H9 (cell line): ENCODE measurements around the gene CORO1C. TPM values are rescaled to one million over a fixed set of nuclear protein-coding genes. Genes with fewer than 3 reads are reported as not detected.

Experiments used
- DNase-seq: peaks from one replicate; pipeline ENCODE4 v3.0.0-alpha.2; 2017
- H2AFZ ChIP-seq: one replicate; pipeline ENCODE4 v1.6.1; 2013; ENCODE audit warnings: mild to moderate bottlenecking, low read length, control low read depth, moderate library complexity
- H2AK5ac ChIP-seq: 2 replicates; pipeline ENCODE4 v1.6.1; 2013; ENCODE audit warnings: low read length, control low read depth, mixed read lengths; ENCODE audit not compliant: insufficient read length
- H2BK120ac ChIP-seq: one replicate; pipeline ENCODE4 v1.6.1; 2013; ENCODE audit warnings: low read depth, mild to moderate bottlenecking, low read length, control low read depth, inconsistent platforms; ENCODE audit not compliant: poor library complexity, severe bottlenecking
- H2BK12ac ChIP-seq: 2 replicates; pipeline ENCODE4 v1.6.1; 2013; ENCODE audit warnings: low read length, control low read depth, mixed read lengths, low read depth; ENCODE audit not compliant: insufficient read length
- H2BK15ac ChIP-seq: 2 replicates; pipeline ENCODE4 v1.6.1; 2013; ENCODE audit warnings: low read depth, low read length, control low read depth
- H2BK20ac ChIP-seq: one replicate; pipeline ENCODE4 v1.6.1; 2013; ENCODE audit warnings: low read depth, mild to moderate bottlenecking, low read length, control low read depth, inconsistent platforms; ENCODE audit not compliant: poor library complexity, severe bottlenecking
- H2BK5ac ChIP-seq: 2 replicates; pipeline ENCODE4 v1.6.1; 2013; ENCODE audit warnings: low read length, control low read depth, mixed read lengths; ENCODE audit not compliant: insufficient read length
- H3K14ac ChIP-seq: 2 replicates; pipeline ENCODE4 v1.6.1; 2013; ENCODE audit warnings: low read length, control low read depth; ENCODE audit not compliant: insufficient read depth
- H3K18ac ChIP-seq: 2 replicates; pipeline ENCODE4 v1.6.1; 2013; ENCODE audit warnings: low read depth, mild to moderate bottlenecking, mixed read lengths, low read length, control low read depth; ENCODE audit not compliant: insufficient read length
- H3K23ac ChIP-seq: 2 replicates; pipeline ENCODE4 v1.6.1; 2013; ENCODE audit warnings: low read length, control low read depth, mixed read lengths, low read depth; ENCODE audit not compliant: insufficient read length
- H3K23me2 ChIP-seq: 2 replicates; pipeline ENCODE4 v1.6.1; 2013; ENCODE audit warnings: low read depth, mild to moderate bottlenecking, mixed read lengths, low read length, control low read depth; ENCODE audit not compliant: insufficient read length, poor library complexity, severe bottlenecking
- H3K27ac ChIP-seq: 2 replicates; pipeline ENCODE4 v1.5.1; 2013; ENCODE audit warnings: low read length, control low read depth, mixed read lengths, low read depth; ENCODE audit not compliant: insufficient read length
- H3K27me3 ChIP-seq: 2 replicates; pipeline ENCODE4 v1.6.1; 2013; ENCODE audit warnings: low read length, control low read depth, inconsistent platforms; ENCODE audit not compliant: insufficient read depth
- H3K4ac ChIP-seq: 2 replicates; pipeline ENCODE4 v1.6.1; 2013; ENCODE audit warnings: low read depth, mild to moderate bottlenecking, control low read depth, inconsistent platforms, low read length, moderate library complexity
- H3K4me1 ChIP-seq: 2 replicates; pipeline ENCODE4 v1.6.1; 2013; ENCODE audit warnings: low read length, control low read depth, inconsistent platforms; ENCODE audit not compliant: insufficient read depth
- H3K4me2 ChIP-seq: 2 replicates; pipeline ENCODE4 v1.6.1; 2013; ENCODE audit warnings: low read length, control low read depth, mixed read lengths; ENCODE audit not compliant: insufficient read length, insufficient read depth
- H3K56ac ChIP-seq: 2 replicates; pipeline ENCODE4 v1.6.1; 2013; ENCODE audit warnings: low read depth, mild to moderate bottlenecking, mixed read lengths, low read length, control low read depth; ENCODE audit not compliant: insufficient read length
- H3K79me1 ChIP-seq: 2 replicates; pipeline ENCODE4 v1.6.1; 2013; ENCODE audit warnings: low read depth, mild to moderate bottlenecking, moderate library complexity, low read length, control low read depth, inconsistent platforms; ENCODE audit not compliant: insufficient read depth, poor library complexity, severe bottlenecking
- H3K79me2 ChIP-seq: 2 replicates; pipeline ENCODE4 v1.6.1; 2013; ENCODE audit warnings: low read length, control low read depth, inconsistent platforms; ENCODE audit not compliant: insufficient read depth
- H3K9ac ChIP-seq: 2 replicates; pipeline ENCODE4 v1.6.1; 2013; ENCODE audit warnings: low read length, control low read depth, mixed read lengths; ENCODE audit not compliant: insufficient read length; ENCODE audit errors: extremely low read depth
- H3K9me3 ChIP-seq: one replicate; pipeline ENCODE4 v1.6.1; 2013; ENCODE audit warnings: low read depth, low read length, inconsistent platforms; ENCODE audit not compliant: control insufficient read depth
- H3T11ph ChIP-seq: one replicate; pipeline ENCODE4 v1.6.1; 2013; ENCODE audit warnings: mild to moderate bottlenecking, low read length, control low read depth, inconsistent platforms
- H4K20me1 ChIP-seq: one replicate; pipeline ENCODE4 v1.6.1; 2013; ENCODE audit not compliant: control insufficient read depth, insufficient read length, insufficient read depth
- H4K5ac ChIP-seq: 2 replicates; pipeline ENCODE4 v1.6.1; 2013; ENCODE audit warnings: low read depth, mild to moderate bottlenecking, mixed read lengths, low read length, control low read depth; ENCODE audit not compliant: insufficient read length
- H4K8ac ChIP-seq: replicated peaks from 2 replicates; pipeline ENCODE4 v1.6.1; 2013; ENCODE audit warnings: low read length, control low read depth, mixed read lengths, low read depth; ENCODE audit not compliant: insufficient read length
- H4K91ac ChIP-seq: 2 replicates; pipeline ENCODE4 v1.6.1; 2013; ENCODE audit warnings: low read depth, mild to moderate bottlenecking, moderate library complexity, mixed read lengths, low read length, control low read depth; ENCODE audit not compliant: insufficient read length
- H3K27ac Mint-ChIP-seq, 3 experiments: 2 replicates in 2 of 3; 3 replicates in 1 of 3; pipeline ENCODE4 v1.8.0; 2020 to 2021; ENCODE audit warnings: mixed read lengths in 3 of 3, mild to moderate bottlenecking in 1 of 3, moderate library complexity in 1 of 3
- H3K27me3 Mint-ChIP-seq: 2 replicates; pipeline ENCODE4 v1.8.0; 2021; ENCODE audit warnings: low read depth, mild to moderate bottlenecking, moderate library complexity, mixed read lengths
- H3K36me3 Mint-ChIP-seq, 3 experiments: 2 replicates in 2 of 3; 3 replicates in 1 of 3; pipeline ENCODE4 v1.8.0; 2020 to 2021; ENCODE audit warnings: low read depth in 3 of 3, mixed read lengths in 3 of 3; ENCODE audit not compliant: insufficient read depth in 1 of 3
- H3K4me1 Mint-ChIP-seq, 2 experiments: 2 replicates each; pipeline ENCODE4 v1.8.0; 2020; ENCODE audit warnings: mixed read lengths in 2 of 2
- H3K4me3 Mint-ChIP-seq, 2 experiments: 2 replicates in 1 of 2; 3 replicates in 1 of 2; pipeline ENCODE4 v1.8.0; 2020 to 2021; ENCODE audit warnings: mild to moderate bottlenecking in 2 of 2, mixed read lengths in 2 of 2, moderate library complexity in 1 of 2
- H3K9me3 Mint-ChIP-seq, 2 experiments: 2 replicates in 1 of 2; 3 replicates in 1 of 2; pipeline ENCODE4 v1.8.0; 2020; ENCODE audit warnings: mild to moderate bottlenecking in 2 of 2, mixed read lengths in 2 of 2, moderate library complexity in 1 of 2
- WGBS: extraction: QIAGEN DNeasy Blood & Tissue Kit; methylation state at CpG from one replicate; pipeline ENCODE4 v1.1.7; 2013; ENCODE audit warnings: missing lambda C conversion rate, low lambda C conversion rate, mixed read lengths; ENCODE audit not compliant: insufficient read length; ENCODE audit errors: extremely low coverage; 5-methylcytosine and 5-hydroxymethylcytosine counted together
- total RNA-seq: library from RNA; stranded (reverse); gene quantifications from 2 replicates; pipeline ENCODE4 v1.2.1, GENCODE V29; 2021
- TF ChIP-seq, protein P1 (sequence below): fragments of 200-600 bp; sonication (generic); conservative IDR thresholded peaks from 3 replicates; pipeline ENCODE4 v1.8.0; 2021; ENCODE audit warnings: antibody characterized with exemption, mild to moderate bottlenecking

CORO1C gene
- total RNA-seq, 1 experiment from 2014 or later: 154 TPM

DNA sequence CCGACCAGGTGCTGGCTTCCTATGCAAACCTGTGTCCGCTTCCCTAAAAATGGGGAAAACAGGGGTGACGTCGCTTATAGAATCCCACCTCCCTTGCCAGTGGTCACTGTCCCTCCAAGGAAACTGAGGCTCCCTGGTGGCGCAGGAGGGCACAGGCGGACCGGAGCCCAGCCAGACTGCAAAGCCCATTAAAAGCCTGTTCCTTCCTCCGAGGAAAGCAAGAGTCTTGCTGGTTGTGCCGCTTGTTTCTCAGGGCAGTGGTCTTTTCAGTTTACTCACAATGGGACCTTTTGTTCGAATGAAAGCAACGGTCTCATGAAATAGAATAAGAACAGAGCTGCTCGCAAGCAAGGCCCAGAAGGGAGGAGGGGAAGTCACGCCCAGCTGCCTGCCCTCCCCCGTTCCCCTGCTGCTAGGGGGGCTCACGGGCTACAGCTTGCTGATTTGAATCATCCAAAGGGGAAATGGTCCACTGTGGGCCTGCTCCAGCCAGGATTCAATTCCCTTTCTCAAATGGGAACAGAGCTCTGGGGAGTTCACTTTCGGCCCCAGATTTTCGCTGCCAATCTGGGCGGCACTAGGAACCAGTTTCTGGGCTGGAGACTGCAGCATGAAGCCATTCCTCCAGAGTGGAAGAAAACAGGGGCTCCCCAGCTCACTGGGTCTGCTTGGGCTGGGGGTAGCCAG, 93.0 kb downstream of the CORO1C start:
- Histone ChIP-seq H4K8ac (no peak overlapping the region), H2BK12ac (no peak overlapping the region), H3K14ac (no peak overlapping the region), H3K23me2 (no peaks in the 10 kb centered on the region), H3K56ac (no peak overlapping the region), H4K91ac (no peak overlapping the region), H3T11ph (no peak overlapping the region), H2AFZ (no peak overlapping the region), H3K18ac (peak overlapping the region; percentile 16), H2AK5ac (no peak overlapping the region), H4K20me1 (no peaks in the 10 kb centered on the region), H2BK5ac (no peak overlapping the region), H2BK120ac (no peak overlapping the region), H3K4me2 (peak overlapping the region; percentile 0), H3K4ac (no peak overlapping the region), H3K23ac (no peak overlapping the region), H3K79me2 (no peaks in the 10 kb centered on the region), H3K9ac (no peak overlapping the region), H3K79me1 (no peaks in the 10 kb centered on the region), H2BK20ac (no peak overlapping the region), H4K5ac (no peak overlapping the region), H3K9me3 (no peaks in the 10 kb centered on the region), H3K27ac (no peak overlapping the region), H3K4me1 (peaks cover 12% of the 10 kb centered on the region; the same call in 1 of the 2 replicates), H2BK15ac (no peak overlapping the region), H3K27me3 (no peaks in the 10 kb centered on the region)
- Mint-ChIP-seq H3K27me3 (no peaks in the 10 kb centered on the region), H3K9me3 (no peaks in the 10 kb centered on the region), H3K27ac (peak overlapping the region; percentile 86 to 95 (median 89); a peak in 6 of 7 replicates), H3K36me3 (peaks cover 0 to 4% (median 3%) of the 10 kb centered on the region in 3 experiments; a peak in 2 of 7 replicates), H3K4me1 (peaks cover 77 to 79% of the 10 kb centered on the region in 2 experiments), H3K4me3 (peak overlapping the region; percentile 27 to 38; a peak in 3 of 5 replicates)
- DNase-seq: peak; percentile 78
- TF ChIP-seq, protein P1, sequence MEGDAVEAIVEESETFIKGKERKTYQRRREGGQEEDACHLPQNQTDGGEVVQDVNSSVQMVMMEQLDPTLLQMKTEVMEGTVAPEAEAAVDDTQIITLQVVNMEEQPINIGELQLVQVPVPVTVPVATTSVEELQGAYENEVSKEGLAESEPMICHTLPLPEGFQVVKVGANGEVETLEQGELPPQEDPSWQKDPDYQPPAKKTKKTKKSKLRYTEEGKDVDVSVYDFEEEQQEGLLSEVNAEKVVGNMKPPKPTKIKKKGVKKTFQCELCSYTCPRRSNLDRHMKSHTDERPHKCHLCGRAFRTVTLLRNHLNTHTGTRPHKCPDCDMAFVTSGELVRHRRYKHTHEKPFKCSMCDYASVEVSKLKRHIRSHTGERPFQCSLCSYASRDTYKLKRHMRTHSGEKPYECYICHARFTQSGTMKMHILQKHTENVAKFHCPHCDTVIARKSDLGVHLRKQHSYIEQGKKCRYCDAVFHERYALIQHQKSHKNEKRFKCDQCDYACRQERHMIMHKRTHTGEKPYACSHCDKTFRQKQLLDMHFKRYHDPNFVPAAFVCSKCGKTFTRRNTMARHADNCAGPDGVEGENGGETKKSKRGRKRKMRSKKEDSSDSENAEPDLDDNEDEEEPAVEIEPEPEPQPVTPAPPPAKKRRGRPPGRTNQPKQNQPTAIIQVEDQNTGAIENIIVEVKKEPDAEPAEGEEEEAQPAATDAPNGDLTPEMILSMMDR: no peak
- WGBS: no CpG with 5 or more reads among the region's 18 CpGs
